Thoracic aorta (tissue), 2 donors: ENCODE measurements around the gene KCNH2. TPM values are rescaled to one million over a fixed set of nuclear protein-coding genes. Genes with fewer than 3 reads are reported as not detected.

Experiments used
- ATAC-seq: fragments of 150-250 bp; one replicate; pipeline ENCODE4 v1.8.0; 2017; ENCODE audit warnings: low read depth; ENCODE audit not compliant: insufficient number of reproducible peaks, low FRiP score
- DNase-seq: peaks from one replicate; pipeline ENCODE4 v3.0.0-alpha.2; 2020; ENCODE audit warnings: low spot score
- H3K27ac ChIP-seq, 2 donors: fragments of 200-600 bp; sonication (generic); 1 replicate in 1 of 2; 2 replicates in 1 of 2; pipeline ENCODE4 v1.5.1; 2016; ENCODE audit warnings: mild to moderate bottlenecking in 2 of 2, moderate library complexity in 2 of 2
- H3K27me3 ChIP-seq: fragments of 200-600 bp; sonication (generic); replicated peaks from 2 replicates; pipeline ENCODE4 v1.6.0; 2016; ENCODE audit warnings: mild to moderate bottlenecking; ENCODE audit not compliant: insufficient read depth
- H3K36me3 ChIP-seq: fragments of 200-600 bp; sonication (generic); one replicate; pipeline ENCODE4 v1.5.1; 2016
- H3K4me1 ChIP-seq, 2 donors: fragments of 200-600 bp; sonication (generic); 1 replicate in 1 of 2; 2 replicates in 1 of 2; pipeline versions ENCODE4 v1.5.1 to v1.6.0; 2016; ENCODE audit warnings: low read depth in 2 of 2, mild to moderate bottlenecking in 1 of 2; ENCODE audit not compliant: control insufficient read depth in 1 of 2
- H3K4me3 ChIP-seq: fragments of 200-600 bp; sonication (generic); 2 replicates; pipeline ENCODE4 v1.5.1; 2016; ENCODE audit warnings: mild to moderate bottlenecking
- H3K9me3 ChIP-seq: fragments of 200-600 bp; sonication (generic); 2 replicates; pipeline ENCODE4 v1.5.1; 2016
- total RNA-seq, 2 donors: library from RNA; depleted of rRNA; stranded (reverse); fragments of >200 nt; gene quantifications; one replicate each; pipeline versions ENCODE4 v1.1.0 to v1.2.3, GENCODE V29; 2016
- TF ChIP-seq, protein P1 (sequence below): fragments of 200-600 bp; sonication (generic); IDR thresholded peaks from one replicate; pipeline ENCODE4 v1.5.1; 2019; ENCODE audit warnings: antibody characterized with exemption

The KCNH2 gene
- total RNA-seq, 2 donors from 2014 or later = 1.2 TPM; not detected in 1

DNA sequence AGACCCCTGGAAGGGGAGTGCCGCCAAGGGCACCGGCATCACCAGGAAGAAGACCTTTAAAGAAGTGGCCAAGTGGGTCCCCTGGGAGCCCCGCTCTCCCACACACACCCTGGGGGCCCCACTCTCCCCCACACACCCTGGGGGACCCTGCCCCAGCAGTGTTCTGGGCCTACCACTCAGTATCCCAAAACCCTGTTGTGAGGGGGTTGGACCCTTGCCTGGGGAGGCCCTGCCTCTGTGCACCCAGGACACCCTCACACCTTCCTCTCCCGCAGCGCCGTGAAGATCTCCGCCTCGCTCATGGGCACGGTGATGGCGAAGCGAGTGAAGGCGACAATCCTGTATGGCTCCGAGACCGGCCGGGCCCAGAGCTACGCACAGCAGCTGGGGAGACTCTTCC is 23.4 kb upstream of the KCNH2 start:
- DNase-seq = no peak
- ATAC-seq = no peak

DNA sequence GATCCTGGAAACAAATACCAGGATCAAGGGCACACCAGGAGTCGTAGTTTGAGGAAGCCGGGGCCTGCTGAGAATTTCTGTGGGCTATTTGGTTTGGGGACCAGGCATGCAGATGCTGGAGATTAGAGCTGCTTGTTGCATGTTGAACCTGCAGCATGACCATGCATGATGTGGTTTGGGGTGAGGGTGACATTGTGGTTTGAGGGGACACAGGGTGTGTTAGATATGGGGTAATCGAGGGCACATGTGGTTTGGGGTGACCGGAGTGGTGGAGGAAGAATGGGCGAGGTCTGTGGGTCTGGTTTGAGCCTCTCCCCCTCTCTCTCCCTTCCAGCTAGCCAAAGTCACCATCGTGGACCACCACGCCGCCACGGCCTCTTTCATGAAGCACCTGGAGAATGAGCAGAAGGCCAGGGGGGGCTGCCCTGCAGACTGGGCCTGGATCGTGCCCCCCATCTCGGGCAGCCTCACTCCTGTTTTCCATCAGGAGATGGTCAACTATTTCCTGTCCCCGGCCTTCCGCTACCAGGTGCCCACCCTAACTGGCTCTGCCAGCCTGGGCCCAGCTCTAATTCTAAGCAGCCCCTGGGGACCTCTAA is 22.9 kb upstream of the KCNH2 start:
- H3K36me3 ChIP-seq = no peaks in the 10 kb centered on the region
- TF ChIP-seq, protein P1, sequence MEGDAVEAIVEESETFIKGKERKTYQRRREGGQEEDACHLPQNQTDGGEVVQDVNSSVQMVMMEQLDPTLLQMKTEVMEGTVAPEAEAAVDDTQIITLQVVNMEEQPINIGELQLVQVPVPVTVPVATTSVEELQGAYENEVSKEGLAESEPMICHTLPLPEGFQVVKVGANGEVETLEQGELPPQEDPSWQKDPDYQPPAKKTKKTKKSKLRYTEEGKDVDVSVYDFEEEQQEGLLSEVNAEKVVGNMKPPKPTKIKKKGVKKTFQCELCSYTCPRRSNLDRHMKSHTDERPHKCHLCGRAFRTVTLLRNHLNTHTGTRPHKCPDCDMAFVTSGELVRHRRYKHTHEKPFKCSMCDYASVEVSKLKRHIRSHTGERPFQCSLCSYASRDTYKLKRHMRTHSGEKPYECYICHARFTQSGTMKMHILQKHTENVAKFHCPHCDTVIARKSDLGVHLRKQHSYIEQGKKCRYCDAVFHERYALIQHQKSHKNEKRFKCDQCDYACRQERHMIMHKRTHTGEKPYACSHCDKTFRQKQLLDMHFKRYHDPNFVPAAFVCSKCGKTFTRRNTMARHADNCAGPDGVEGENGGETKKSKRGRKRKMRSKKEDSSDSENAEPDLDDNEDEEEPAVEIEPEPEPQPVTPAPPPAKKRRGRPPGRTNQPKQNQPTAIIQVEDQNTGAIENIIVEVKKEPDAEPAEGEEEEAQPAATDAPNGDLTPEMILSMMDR = no peak
- ATAC-seq = no peak
- H3K27ac ChIP-seq = no peak overlapping the region
- no peaks in the 10 kb centered on the region for H3K4me1 ChIP-seq
- no peaks in the 10 kb centered on the region for H3K9me3 ChIP-seq
- no peak overlapping the region for H3K4me3 ChIP-seq
- no peak for DNase-seq
- no peaks in the 10 kb centered on the region for H3K27me3 ChIP-seq

More for the DNA sequence above, 23.4 kb upstream of the KCNH2 start:
- no peaks in the 10 kb centered on the region for H3K9me3 ChIP-seq
- no peak overlapping the region for H3K4me3 ChIP-seq
- no peaks in the 10 kb centered on the region for H3K4me1 ChIP-seq
- H3K36me3 ChIP-seq = no peaks in the 10 kb centered on the region
- H3K27ac ChIP-seq = no peak overlapping the region
- H3K27me3 ChIP-seq = no peaks in the 10 kb centered on the region
- TF ChIP-seq, protein P1 = no peak

DNA sequence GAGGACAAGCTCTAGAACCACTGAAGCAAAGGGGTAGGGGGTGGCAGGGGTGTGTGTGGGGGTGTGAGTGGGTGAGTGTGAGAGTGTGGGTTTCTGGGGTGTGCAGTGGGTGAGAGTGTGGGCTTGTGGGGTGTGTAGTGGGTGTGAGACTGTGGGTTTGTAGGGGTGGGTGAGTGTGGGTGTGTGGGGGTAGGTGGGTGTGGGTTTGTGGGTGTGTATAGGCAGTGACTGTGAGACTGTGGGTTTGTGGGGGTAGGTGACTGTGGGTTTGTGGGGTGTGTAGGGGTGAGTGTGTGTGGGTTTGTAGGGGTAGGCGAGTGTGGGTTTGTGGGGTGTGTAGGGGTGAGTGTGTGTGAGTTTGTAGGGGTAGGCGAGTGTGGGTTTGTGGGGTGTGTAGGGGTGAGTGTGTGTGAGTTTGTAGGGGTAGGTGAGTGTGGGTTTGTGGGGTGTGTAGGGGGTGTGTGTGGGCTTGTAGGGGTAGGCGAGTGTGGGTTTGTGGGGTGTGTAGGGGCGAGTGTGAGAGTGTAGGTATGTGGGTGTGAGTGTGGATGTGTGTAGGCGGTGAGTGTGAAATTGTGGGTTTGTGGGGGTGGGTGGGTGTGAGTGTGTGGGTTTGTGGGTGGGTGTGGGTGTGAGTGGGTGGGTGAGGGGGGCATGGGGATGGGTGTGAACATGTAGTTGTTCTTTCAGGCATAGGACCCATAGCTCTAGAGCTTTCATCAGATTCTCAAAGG is 21.5 kb upstream of the KCNH2 start:
- Histone ChIP-seq H3K4me3 (no peak overlapping the region), H3K4me1 (no peaks in the 10 kb centered on the region), H3K27me3 (no peaks in the 10 kb centered on the region), H3K36me3 (no peaks in the 10 kb centered on the region), H3K9me3 (no peaks in the 10 kb centered on the region), H3K27ac (no peak overlapping the region)
- ATAC-seq (no peak), DNase-seq (no peak)
- TF ChIP-seq, protein P1 = no peak

DNA sequence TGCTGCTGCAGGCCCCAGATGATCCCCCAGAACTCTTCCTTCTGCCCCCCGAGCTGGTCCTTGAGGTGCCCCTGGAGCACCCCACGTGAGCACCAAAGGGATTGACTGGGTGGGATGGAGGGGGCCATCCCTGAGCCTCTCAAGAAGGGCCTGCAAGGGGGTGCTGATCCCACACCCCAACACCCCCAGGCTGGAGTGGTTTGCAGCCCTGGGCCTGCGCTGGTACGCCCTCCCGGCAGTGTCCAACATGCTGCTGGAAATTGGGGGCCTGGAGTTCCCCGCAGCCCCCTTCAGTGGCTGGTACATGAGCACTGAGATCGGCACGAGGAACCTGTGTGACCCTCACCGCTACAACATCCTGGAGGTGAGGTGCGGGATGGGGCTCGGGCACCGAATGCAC is 20.9 kb upstream of the KCNH2 start:
- no peaks in the 10 kb centered on the region for H3K4me1 ChIP-seq
- no peak overlapping the region for H3K4me3 ChIP-seq
- no peak for ATAC-seq
- no peak for DNase-seq
- H3K27ac ChIP-seq = no peak overlapping the region
- no peaks in the 10 kb centered on the region for H3K27me3 ChIP-seq
- TF ChIP-seq, protein P1 = no peak
- H3K36me3 ChIP-seq = no peaks in the 10 kb centered on the region
- H3K9me3 ChIP-seq = no peaks in the 10 kb centered on the region

DNA sequence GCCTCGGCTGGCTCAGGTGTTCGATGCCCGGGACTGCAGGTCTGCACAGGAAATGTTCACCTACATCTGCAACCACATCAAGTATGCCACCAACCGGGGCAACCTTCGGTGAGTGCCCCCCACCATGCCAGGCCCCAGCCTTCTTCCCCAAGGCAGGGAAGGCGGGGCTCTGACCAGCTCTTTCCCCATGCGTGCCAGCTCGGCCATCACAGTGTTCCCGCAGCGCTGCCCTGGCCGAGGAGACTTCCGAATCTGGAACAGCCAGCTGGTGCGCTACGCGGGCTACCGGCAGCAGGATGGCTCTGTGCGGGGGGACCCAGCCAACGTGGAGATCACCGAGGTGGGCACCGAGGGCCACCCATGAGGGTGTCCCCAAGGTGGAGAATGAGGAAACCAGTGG is 20.2 kb upstream of the KCNH2 start:
- DNase-seq = no peak

More for the DNA sequence above, 20.2 kb upstream of the KCNH2 start:
- ATAC-seq = no peak
- H3K36me3 ChIP-seq = no peaks in the 10 kb centered on the region
- TF ChIP-seq, protein P1 = no peak
- no peaks in the 10 kb centered on the region for H3K4me1 ChIP-seq
- H3K27ac ChIP-seq = no peak overlapping the region
- no peak overlapping the region for H3K4me3 ChIP-seq
- no peaks in the 10 kb centered on the region for H3K9me3 ChIP-seq
- no peaks in the 10 kb centered on the region for H3K27me3 ChIP-seq
